RPMI7951 (cell line): ENCODE results near the gene AS3MT. TPM values are rescaled to one million over a fixed set of nuclear protein-coding genes. Genes with fewer than 3 reads are reported as not detected.
A peak's percentile ranks its signal among the peaks of the same experiment; 100 is the strongest.
"Not testable (repeated sequence)": the region's sequence is repeated elsewhere in the genome, so short reads cannot be mapped to it uniquely, and the experiment has no call there.

Experiments used
- DNase-seq: peaks from one replicate; pipeline ENCODE4 v3.0.0-alpha.2; 2012; ENCODE audit warnings: low read depth
- total RNA-seq: library from RNA; depleted of rRNA; stranded (reverse); fragments of >200 nt; shearing (Covaris generic); gene quantifications from 2 replicates; pipeline ENCODE4 v1.2.3, GENCODE V29; 2014; rRNA removed

Gene AS3MT, protein sequence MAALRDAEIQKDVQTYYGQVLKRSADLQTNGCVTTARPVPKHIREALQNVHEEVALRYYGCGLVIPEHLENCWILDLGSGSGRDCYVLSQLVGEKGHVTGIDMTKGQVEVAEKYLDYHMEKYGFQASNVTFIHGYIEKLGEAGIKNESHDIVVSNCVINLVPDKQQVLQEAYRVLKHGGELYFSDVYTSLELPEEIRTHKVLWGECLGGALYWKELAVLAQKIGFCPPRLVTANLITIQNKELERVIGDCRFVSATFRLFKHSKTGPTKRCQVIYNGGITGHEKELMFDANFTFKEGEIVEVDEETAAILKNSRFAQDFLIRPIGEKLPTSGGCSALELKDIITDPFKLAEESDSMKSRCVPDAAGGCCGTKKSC
- total RNA-seq, result 1.3 and 1.9 TPM in 2 replicates

DNA sequence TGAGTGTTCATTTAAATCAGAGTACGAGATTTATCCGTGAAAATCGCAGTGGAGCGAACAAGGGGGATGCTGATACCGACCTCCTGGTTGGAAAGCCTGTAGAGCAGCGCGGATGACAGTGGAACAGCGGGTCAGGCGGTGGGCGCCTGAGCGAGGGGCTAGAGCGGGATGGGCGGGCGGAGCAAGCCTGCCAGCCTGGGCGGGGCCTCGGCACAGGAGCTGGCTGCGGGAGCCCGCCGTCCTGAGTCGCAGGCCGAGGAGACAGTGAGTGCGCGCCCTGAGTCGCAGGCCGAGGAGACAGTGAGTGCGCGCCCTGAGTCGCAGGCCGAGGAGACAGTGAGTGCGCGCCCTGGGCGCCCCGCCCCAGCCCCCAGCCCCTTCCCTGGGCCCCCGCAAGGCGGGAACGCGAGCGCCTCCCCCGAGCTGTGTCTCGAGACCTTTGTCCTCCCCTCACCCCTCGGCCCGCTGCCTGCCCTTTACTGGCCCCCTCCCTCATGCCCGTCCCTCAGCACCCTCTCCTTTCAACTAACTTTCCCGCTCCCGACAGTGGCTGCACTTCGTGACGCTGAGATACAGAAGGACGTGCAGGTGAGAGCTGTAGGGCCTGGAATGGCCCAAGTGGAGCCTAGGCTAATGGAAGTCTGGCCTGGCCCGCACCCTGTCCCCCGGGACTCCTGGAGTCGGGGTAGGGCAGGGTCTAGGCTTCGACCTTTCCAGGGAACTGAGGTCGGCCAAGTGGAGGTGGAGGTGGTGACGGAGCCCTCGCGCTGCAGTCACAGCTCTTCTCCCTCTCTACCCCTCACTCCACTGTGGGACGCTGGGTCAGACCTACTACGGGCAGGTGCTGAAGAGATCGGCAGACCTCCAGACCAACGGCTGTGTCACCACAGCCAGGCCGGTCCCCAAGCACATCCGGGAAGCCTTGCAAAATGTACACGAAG lies at the start of gene AS3MT:
TSS of gene AS3MT (plus strand) at position 213 of the 941 bp plus-strand sequence. CDS start at position 336, 123 bp downstream.
- no peak for DNase-seq

DNA sequence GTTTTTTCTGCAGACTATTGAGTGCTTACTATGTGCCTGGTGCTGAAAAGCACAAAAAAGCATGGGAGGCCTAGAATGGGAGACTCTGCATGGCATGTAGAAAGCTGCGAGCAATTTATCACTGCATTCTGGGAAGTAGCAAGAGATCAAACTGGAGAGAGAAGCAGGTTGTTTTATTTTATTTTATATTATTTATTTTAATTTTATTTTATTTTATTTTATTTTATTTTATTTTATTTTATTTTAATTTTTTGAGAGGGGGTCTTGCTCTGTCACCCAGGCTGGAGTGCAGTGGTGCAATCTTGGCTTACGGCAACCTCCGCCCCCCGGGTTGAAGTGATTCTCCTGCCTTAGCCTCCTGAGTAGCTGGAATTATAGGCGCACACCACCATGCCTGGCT lies 49.3 kb upstream of the AS3MT start:
- DNase-seq, result not testable (repeated sequence)

DNA sequence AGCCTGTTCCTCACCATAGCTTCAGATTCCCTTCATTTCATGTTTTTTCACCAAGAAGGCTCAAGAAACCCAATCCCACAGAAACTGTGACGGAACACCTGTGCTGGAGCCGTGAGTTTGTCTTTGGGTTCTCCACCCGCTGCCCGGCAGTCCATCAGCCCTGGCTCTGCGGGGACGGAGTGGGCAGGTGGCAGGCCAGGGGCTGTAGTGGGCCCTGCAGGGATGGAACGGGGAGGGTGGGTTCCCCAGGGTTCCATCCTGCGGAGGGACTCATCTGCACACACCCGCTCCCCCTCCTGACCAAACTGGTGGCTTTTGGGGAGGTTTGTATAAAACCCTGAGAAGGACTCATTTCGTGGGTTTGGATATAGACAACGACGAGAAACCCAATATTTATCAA lies 47.0 kb upstream of the AS3MT start:
- DNase-seq, result no peak

DNA sequence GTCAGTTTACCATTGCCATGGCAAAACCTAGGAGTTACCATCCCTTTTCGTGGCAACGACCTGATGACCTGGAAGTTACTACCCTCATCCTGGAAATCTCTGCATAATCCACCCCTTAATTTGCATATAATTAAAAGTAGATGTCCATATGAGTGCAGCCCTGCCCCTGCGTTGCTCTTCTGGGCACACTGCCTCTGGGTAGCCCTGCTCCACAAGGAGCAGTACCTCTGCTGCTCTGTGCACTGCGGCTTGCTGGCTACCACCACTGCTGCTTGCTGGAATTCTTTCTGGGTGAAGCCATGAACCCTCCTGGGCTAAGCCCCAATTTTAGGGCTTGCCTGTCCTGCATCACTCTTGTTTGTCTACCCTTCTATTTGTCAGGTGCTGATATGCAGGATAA lies 44.6 kb upstream of the AS3MT start:
- DNase-seq, result no peak

DNA sequence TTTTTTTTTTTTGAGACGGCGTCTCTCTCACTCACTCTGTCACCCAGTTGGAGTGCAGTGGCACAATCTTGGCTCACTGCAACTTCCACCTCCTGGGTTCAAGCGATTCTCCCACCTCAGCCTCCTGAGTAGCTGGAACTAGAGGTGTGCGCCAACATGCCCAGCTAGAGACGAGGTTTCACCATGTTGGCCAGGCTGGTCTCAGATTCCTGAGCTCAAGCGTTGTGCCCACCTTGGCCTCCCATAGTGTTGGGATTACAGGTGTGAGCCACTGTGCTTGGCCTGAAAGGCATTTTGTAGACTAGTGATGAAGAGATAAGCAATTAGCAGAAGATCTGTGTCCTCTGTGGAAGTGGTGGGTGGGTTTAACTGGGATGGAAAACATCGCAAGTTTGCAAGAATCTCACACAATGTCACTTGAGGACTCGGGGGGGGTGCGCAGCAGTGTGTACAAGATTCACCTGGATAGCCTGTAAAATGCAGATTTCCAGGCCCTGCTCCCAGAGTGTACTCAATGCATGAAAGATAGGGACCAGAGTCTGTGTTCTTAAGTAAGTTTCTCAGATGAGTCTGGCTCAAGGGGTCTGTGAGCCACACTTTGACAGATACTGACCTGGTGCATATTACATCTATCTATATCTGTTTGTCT lies 43.0 kb upstream of the AS3MT start:
- DNase-seq, result no peak

DNA sequence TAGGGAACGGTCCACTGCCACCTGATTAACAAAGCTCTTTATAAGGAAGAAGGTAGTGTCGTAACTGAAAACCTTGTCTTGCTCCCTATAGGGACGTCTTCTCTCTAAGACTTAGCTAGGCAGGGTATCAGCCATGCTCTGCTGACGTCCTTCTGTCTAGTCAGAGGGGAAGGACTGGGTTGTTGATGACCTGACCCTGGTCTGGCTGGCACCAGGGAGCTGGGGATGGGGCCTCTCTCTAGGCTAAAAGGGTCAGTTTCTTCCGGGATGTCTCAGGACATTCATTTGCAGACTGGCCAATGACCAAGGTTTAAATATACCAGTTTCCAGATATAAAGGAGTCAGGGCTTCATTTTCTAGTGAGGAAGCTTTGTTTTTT lies 41.7 kb upstream of the AS3MT start:
- no peak for DNase-seq

DNA sequence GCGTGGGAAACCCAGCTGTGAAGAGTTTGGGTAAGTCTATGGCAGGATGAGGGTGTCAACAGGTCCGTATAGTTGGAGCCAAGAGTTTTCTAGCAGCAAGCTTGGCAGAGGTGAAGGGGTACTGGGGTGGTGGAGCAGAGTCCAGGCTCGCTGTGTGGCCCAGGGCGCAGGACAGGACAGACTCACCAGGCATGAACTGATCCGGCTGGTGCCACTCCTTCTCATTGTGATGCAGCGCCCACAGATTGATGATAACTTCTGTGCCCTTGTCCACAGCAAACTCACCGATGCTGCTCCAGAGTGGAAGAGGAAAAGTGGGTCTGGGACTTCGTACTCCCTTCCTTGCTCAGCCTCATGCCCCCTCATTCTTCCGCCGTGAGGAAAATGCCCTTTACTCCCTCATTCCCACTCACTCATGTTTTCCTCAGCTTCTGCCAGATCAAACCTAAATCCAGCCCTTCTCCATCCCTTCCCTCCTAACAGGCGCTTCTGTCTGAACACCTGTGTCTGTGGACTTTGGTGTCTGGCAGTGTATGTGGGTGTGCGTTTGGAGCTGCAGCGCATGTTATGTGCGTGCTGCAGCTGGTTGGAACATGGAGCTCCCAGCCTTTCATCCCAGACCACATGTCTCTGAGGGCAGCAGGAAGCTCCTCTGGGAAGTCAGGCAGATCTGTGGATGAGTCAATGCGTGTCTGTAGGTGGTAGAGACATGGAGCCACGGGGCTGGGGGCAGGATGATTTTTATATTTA lies 37.8 kb upstream of the AS3MT start:
- DNase-seq, result peak; percentile 31

DNA sequence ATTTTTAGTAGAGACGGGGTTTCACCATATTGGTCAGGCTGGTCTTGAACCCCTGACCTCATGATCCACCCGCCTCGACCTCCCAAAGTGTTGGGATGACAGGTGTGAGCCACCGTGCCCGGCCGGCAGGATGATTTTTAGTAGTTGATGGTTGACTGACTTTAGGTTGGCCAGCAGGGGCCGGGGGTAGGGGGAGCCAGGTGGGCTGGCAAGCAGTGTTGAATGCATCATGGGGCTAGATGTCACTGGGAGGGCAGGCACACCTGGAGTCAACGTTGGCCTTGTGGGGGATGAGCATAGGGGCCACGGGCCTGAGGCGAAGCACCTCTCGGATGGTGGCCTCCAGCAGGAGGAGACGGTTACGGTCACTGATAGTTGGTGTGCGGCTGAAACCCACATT lies 37.0 kb upstream of the AS3MT start:
- no peak for DNase-seq

DNA sequence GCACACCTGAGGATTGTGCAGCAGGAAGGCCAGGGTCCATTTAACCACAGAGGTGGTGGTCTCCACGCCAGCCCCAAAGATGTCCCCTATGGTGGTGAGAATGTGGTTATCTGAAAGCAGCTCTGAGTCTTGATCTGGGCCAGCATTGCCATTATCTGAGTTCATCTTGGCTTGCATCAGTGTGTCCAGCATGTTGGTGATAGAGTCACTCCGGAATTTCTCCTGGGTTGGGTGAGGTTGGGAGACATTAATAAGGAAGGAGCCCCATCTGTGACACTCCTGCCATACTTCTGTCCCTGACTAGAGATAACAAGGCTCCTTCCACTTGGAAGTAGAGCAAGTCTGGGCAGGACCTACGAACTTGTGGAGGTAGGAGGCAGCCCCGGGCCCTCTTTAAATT lies 36.3 kb upstream of the AS3MT start:
- DNase-seq, result no peak

DNA sequence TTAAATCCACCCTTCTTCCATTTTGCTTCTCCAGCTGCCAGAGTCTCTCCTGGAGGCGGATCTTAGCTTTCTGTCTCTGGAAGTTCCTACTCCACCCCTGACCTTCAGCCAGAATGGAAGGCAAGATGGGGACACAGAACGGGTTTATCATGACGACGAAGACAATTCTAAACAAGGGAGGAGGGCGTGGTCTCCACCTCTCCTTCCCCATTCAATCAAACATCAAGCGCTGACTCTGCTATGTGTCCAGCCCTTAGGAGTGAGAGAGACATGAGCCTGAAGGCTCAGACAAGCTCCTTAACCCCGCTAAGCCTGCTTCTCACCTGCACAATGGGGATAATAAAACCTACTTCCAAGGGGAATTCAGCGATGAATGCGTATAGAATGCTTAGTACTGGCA lies 35.1 kb upstream of the AS3MT start:
- DNase-seq, result no peak

DNA sequence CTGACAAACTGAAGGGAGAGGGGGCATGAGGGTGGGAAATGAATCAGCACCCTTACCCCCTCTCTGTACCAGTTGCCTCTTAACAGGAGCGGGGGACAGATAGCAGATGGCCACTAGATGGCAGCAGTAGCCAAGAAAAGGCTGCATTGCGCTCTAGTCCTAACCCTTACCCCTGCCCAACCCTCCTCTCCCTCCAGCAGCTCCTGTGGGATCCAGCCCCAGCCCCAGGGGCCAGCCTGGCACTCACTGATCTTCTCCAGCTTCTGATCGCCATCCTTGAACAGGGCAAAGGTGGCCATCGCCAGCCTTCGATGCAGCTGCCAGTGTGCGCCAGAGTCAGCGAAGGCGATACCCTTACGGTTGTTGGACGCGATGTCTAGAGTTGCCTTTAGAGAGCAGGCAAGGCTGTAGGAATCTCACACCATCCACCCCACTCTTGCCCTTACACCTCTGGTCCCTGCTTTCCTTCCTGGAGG lies 34.2 kb upstream of the AS3MT start:
- DNase-seq, result peak; percentile 60

DNA sequence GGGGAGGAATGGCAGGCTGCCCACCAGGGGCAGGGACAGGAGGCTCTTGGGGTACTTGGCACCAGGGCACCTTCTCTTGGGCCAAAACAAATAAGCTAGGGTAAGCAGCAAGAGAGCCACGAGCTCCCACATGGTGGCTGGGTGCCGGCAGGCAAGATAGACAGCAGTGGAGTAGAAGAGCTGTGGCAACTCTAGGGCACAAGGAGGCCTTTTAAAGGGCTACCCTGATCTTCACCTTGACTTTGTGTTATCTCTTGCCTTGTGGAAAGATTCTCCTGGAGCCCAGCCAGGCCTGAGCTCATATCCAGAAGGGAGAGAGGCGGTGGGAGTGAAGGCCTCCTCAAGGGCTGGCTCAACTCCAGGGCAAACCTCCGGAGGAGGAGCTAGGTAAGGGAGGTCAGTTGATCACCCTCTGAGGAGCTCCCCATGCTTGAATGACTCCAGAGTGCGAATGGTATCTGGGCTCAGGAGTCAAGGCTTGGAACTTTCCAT lies 32.0 kb upstream of the AS3MT start, which contains the start of gene CYP17A1:
TSS of gene CYP17A1 (minus strand) at position 184 of the 492 bp plus-strand sequence. CDS start at position 132, 52 bp downstream.
- peak; percentile 34 for DNase-seq

DNA sequence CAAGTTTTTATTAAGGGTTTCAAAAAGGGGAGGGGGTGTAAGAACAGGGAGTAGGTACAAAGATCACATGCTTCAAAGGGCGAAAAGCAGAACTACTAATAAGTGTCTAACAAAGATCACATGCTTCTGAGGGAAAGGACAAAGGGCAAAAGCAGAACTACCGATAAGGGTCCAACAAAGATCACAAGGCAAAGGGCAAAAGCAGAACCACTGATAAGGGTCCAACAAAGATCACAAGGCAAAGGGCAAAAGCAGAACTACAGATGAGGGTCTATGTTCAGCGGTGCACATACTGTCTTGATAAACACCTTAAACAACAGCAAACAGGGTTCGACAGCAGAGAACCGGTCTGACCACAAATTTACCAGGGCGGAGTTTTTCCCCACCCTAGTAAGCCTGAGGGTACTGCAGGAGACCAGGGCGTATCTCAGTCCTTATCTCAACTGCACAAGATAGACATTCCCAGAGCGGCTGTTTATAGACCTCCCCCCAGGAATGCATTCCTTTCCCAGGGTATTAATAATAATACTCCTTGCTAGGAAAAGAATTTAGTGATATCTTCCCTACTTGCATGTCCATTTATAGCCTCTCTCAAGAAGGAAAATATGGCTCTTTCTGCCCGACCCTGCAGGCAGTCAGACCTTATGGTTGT lies 30.9 kb upstream of the AS3MT start:
- DNase-seq, result not testable (repeated sequence)

DNA sequence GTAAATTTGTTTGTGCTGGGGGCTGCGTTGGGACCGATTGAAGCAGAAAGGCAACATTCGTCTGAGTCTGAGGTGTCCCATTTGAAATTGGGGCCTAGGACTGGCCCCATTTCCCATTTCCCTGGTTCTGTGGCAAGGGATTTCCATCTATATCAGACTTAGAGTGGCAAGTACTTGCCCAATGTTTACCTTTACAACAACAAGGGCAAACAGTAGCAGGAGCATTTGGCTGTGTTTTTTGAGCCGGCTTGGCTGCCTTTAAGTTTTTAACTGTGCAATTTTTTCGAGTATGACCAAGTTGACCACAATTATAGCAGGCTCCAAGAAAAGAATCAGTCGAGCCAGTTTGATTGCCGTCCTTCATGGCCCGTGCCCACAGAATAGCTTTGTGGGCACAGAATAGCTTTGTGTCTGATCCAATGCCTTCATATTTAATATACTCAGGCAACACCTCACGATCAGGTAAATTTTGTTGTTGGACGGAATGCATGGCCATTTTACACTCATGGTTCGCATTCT lies 27.4 kb upstream of the AS3MT start:
- no peak for DNase-seq

DNA sequence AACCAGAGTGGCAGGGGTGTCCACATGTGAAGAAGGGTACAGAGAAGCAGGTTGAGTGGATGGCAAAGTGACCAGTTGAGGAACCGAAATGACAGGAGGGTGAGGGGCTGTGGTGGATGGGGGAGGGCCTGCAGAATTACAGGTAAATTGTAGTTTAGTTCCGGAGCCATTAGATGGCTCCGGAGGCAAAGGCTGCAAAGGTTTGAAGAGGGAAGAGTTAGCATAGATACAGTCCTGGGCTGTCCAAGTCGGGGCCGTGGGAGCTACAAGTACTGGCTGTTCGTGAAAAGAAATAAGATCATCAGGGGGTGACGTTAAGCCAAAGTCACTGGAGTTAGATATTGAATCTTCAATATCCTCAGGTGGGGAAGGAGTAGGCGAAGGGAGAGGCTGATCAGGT lies 26.1 kb upstream of the AS3MT start:
- not testable (repeated sequence) for DNase-seq

DNA sequence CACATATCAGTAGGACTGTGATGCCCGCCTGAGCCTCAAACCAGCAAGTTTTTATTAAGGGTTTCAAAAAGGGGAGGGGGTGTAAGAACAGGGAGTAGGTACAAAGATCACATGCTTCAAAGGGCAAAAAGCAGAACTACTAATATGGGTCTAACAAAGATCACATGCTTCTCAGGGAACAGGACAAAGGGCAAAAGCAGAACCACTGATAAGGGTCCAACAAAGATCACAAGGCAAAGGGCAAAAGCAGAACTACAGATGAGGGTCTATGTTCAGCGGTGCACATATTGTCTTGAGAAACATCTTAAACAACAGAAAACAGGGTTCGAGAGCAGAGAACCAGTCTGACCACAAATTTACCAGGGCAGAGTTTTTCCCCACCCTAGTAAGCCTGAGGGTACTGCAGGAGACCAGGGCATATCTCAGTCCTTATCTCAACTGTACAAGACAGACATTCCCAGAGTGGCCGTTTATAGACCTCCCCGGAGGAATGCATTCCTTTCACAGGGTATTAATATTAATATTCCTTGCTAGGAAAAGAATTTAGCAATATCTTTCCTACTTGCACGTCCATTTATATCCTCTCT lies 25.0 kb upstream of the AS3MT start:
- not testable (repeated sequence) for DNase-seq

DNA sequence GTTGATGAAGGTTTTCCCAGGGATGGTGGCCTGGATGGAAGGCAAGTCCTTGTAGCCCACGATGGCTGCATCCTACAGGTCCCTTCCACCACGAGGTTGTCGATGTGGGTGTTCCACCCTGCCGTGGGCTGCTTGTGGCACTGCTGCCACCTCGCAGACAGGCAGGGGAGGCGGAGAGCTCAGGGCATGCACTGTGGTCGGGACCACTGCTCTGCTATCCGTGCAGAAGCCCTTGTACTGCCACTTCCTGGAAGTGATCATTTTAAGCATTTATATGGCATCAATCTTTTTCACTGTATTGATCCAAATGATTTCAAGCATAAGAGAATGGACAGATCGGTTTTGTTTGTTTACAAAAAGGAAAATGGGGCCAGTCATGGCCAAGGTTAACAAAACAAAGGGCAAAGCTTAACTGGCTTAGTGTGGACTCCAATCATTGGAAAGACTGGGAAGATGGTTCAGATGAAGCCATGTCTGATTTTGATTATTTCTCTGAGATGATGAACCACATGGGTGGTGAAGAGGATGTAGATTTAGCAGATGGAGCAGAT lies 23.8 kb upstream of the AS3MT start:
- no peak for DNase-seq

DNA sequence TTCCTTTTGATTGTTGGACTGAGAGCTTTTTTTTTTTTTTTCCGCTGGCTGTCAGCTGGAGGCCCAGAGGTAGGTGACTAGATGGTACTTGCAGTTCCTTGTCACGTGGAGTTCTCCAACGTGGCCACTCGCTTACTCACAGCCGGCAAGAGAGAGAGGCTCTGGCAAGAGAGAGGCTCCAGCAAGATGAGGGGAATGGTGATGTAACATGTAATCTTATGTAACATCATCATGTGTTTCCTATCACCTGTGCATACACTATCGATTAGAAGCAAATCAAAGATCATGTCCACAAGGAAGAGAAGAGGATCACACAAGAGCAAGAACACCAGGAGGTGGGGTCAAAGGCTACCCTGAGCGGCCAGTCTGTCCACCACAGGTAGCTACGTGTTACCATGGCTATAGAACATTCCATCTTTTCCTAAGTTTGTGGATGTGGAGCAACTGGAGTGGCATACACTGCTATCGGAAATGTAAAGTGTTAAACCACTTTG lies 19.2 kb upstream of the AS3MT start:
- no peak for DNase-seq

DNA sequence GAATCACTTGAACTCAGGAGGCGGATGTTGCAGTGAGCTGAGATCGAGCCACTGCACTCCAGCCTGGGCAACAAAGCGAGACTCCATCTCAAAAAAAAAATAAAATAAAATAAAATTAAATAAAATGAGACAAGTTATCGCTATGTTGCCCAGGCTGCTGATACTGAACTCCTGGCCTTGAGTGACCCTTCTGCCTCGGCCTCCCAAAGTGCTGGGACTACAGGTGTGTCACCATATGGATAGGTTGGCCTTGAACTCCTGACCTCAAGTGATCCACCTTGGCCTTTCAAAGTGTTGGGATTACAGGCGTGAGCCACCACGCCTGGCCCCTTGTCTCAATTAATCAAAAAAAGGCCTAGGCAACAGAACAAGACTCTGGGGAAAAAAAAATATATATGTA lies 16.0 kb upstream of the AS3MT start:
- DNase-seq, result not testable (repeated sequence)
